GOT3 (cell line): ENCODE results near the gene HOXD1.
A peak's percentile ranks its signal among the peaks of the same experiment; 100 is the strongest.

Source experiments
- DNase-seq: peaks from one replicate; lab custom pipeline; 2025; ENCODE audit warnings: mixed read lengths; lab: John Stamatoyannopoulos, UW

HOXD1 gene

DNA sequence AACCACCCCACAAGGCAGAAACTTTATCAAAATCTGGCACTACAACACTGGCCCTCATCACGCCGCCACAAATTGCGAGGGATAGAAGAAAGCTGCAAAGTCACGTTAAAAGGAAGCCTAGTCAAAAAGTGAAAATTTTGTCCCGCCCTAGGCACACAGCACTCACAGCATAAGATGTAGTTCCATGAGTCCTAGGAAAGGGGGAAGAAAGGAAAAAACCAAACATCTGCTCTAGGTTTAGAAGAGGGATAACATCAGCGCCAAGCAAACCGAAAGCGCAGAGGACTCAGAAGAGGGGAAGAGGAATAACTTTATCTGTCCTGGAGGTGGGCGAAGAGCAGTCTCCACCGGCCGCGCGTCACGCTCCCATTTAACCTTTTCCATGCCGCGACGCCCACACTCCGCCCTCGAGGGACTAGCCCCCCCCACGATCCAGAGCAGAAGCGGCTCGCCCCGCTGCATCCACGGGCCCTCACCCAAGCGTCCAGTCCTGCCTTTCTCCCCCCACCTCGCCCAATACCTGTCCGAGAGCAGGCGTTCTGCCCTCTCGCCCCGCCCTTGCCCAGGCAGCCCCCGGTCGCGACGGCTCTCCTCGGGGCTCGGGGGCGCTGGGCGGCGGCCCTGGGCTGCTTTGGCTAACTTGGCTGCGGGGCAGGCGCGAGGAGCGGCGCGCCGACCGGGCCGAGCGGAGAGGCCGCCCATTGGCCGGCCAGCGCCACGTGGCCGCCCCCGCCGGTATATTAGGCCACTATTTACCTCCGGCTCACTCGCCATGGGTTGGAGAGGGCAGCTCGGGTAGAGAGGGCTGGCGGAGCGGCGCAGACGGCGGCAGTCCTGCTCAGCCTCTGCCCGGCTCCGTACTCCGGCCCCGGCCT is at the start of gene HOXD1:
Gene HOXD1, plus strand, starts transcription at position 770 of the 875 bp plus-strand sequence. CDS start 134 bp downstream, outside the sequence.
- no peak for DNase-seq

DNA sequence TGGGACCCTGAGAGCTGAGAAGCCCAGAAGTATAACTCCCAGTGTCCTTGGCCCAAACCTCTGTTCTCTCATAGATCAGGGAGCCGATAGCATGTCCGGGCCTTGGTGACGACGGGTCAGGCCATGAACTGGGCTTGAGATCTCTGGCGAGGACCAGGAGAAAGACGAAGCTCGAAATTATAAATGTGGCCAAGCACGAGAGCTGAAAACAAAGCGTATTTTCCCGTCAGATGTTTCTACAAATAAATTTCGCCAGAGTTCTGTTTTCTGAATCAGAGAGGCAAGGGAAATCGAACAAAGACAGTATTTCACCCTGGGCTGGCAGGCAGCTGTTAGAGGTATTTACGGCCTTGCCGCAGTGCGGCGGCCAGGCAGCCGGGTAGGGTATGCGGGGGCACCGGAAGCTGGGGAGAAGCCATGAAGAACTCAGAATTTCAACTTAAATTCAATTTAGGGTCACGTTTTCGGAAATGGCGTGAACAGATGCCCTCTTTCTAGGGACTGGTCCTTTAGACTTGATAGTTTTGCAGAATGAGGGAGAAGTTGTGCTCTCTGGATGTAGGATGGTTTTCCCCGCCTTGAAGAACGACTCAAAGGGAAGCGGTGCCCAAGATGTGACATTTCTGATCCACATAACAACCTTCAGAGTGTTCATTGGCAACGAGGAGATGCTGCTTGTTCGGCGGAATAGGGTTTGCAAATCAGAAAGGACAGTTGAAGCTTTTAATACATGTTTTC is 49.4 kb upstream of the HOXD1 start:
- DNase-seq: no peak

DNA sequence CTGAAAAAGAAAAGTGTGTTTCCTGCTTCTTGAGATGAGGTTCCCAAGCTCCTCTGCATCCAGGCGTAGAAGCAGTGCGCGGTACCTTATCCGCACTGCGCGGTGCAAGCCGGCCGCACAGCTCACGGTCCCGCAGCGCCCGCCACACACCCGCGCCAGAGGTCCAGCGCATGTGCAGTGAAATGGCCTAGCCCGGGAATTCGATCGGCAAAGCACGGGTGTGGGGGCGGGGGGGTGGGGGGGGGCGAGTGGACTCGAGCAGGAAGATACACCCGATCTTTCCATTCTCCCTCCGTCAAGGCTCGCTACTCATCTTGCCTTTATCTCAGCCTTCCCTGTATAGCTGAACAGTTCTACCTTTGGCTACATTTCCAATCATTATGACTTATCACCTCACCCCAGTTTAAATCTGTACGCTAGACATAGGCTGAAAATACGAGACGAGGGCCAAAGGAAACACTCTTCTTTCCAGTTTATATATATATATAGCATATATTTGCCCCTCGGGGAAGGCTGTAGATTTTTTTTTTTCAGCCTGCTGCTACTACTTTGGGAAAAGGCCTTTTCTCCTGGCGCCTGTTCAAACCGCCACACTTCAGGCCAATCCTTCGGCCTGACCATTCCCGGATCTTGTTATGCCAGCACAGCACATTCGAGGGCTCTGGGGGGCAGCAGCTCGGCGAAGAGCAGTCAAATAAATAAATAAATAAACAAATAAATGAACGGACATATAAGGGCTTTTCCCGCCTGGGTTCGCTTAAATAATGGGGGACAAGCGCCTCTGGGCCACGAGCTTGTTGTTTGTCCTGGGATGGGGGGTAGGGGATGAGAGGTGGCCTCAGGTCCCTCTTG is 48.6 kb upstream of the HOXD1 start:
- DNase-seq: no peak

DNA sequence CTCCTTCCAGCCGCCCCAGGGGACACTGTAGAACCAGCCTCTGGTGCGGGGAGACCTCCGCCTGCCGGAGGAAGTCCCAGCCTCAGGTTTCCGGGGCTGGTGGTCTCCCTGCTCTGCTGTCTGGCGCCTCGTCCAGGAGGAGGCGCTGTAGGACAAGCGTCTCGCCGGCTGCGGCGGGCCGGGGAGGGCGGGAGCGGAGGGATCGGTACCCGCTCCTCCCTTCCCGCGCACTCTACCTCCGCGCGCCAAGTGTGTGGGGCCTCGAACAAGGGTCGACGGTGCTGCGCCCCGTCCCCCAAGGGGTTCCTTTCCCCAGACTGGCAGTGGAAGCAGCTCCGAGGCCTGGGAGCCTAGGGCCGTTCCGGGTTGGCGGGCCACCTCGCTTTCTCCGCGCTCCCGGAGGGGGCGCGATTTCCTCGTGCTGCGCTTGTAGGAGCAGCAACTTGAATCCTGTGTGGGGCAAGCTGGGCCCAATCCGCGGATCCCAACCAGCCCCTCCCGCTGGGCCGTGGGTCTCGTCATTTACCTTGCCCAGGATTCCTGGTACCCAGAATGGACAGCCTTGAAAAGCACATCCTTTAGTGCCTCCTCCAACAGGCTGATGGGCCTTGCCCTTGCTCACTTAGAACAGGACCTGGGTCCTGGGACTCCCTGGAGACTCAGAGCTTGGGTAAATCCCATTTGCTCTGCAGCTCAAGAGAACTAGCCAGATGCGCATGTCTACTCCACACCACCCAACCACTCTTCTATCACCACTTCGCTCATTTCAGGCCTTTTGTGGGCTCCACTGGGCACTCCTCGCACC is 47.8 kb upstream of the HOXD1 start:
- peak; percentile 50 for DNase-seq

DNA sequence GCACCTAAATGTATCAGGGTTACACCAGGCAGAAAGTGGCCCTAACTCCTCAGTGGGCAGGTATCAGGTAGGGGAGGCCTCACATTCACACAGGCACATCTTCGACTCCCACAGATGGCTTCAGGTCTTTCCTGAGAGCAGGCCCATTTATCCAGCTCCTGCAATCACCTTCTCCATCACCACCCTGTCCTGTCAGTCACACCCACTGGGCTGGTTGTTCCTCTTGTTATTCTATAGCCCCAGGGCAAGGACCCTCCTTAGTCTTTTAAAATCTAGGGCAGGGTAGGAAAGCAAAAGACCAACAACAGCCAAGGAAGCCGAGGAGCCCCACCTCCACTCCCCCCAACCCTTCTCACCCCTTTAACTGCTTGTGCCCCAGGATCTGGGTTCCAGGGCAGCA is 46.2 kb upstream of the HOXD1 start:
- no peak for DNase-seq

DNA sequence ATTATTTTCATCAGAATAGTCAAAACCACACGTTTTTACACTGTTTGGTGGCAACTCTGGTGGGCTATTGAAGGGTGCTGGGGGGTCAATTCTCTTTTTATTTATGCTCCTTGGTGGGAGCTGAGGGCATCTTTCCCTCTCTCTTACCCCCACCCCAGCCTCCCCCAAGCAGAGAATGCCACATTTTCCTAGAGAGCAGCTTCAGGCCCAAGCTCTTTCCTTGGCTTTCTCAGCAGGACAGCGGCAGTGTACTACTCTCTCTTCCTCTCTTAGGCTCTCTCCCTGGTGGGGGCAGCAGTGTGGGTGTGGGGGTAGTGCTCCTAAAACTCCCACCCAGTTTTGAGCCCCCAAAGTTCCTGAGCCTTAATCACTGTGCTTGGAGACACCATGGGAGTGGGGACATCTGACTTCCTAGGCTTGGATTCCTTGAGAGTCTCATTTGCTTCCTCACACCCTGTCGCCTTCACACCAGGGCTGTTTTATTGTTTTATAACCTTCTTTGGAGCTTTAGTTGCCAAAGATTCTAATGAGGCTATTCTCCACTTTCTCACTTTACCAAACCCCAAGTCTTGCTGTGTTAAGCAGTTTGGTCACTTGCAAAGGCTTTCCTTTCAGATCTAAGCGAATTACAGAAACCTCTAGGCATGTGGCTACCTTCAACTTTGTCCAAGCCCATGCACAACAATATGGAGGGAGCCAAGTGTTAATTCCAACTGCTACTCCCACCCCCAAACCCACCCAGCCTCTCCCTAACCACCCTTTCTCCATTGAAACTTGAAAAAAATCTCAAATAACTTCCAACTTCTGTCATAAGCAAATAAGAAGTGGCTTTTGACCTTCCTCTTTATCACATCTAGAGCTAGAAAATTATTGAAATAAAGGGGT is 43.1 kb upstream of the HOXD1 start:
- no peak for DNase-seq

DNA sequence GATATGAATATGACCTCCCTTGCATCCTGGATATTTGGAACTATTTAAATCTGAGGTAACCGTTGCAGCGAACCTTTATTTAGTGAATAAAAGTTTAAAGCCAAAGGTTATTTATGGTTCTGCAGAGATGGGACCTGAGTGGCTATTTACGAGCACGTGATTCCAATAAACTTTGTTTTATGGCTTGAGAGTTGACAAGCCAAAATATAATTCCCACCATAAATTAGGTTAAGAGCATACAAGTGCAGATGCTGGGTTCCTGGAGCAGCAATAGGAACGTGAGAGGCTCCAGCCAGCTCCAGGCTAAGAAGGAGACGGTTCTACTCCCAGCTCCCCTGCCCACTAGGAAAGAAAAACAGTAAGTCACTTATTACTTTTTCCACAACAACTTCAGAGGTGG is 42.4 kb upstream of the HOXD1 start:
- DNase-seq: no peak

DNA sequence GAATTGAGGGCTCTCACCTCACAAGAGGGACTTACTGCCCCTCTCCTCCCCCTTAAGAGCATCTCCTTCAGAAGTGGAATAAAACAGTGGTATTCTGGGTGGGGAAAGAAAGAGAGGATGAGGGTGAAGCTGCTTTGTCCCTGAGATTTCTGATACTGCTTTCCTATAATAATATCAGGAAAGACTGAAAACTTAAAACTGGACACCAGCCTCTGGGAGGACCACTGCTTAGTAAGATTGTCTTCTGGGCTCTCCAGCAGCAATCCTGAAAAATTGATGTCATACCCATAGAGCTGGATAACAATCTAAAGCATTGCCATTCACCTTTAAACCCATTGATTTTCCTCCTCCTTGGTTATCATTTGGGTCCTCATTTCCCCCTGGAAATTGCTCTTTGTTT is 41.8 kb upstream of the HOXD1 start:
- no peak for DNase-seq

DNA sequence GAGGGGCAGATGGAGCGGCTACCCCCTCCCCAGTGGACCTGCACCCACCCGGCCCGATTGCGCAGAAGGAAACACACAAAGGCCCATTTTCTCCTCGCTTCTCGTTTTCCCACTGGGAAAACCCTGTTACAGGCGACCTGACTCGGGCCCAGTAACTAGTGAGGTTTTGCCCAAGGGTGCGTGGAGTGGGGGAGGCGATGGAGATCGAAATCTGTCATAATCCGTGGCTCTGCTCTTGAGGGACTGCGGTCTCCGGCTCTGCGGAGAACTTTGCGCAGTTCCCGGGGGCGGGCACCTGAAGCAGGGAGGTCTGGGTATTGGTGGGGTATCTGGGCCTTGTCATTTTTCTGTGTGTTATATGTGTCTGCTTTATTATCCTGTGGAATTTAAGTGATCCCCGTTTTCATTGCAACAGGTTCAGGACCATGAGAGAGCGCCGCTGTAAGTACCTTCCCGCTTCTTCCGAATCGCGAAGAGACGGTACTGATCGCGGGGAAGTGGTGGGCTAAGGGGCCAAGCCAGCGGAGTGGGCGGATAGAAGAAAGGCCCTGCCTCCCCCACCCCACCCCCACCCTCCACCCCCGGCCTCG is 41.2 kb upstream of the HOXD1 start:
- DNase-seq: no peak

DNA sequence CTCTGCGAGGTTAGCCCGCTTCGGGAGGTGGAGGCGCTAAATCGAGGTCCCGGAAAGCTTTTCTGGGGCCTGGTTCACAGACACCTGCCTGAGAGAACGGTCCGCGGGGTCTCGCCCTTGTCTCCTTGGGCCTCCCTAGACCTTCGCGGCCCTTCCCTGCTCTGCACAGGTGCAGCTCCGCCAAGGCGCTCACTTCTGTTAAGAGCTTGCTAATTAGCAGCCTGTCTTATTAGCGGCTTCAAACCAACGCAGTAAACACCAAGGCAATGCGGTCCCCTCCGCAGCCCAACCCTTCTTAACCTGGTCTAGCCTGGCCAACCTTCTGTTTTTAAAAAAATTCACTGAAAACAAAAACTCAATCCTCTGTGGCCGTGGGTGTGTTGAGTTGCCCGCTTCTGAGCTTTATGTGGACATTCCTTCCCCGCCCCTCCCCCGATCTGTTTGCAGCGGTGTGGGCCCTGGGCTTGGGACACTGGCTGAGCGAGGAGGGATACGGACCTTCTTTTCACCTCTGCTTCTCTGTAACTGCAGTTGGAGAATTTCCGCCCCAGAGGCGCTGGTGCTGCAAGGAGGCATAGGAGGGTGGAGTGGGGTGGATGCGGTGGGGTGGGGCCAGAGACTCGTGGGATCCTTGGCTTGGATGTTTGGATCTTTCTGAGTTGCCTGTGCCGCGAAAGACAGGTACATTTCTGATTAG is 40.5 kb upstream of the HOXD1 start:
- no peak for DNase-seq

DNA sequence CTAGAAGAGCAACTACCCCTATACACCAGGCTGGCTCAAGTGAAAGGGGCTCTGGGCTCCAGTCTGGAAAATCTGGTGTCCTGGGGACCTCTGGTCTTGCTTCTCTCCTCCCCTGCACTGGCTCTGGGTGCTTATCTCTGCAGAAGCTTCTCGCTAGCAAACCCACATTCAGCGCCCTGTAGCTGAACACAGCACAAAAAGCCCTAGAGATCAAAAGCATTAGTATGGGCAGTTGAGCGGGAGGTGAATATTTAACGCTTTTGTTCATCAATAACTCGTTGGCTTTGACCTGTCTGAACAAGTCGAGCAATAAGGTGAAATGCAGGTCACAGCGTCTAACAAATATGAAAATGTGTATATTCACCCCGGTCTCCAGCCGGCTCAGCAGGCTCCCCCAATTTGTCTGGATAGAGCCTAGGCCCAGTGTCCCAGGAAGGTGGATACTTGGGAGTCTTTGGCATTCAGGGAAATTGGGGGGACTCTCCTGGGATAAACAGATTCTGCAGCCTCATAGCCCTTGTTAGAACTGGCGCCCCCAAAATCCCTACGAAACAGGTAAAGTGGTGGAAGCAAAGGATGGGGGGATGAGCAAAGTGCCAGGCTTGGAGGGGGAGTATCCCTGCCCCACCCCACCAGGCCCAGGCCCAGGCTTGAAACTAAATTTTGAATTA is 39.6 kb upstream of the HOXD1 start:
- DNase-seq: no peak

DNA sequence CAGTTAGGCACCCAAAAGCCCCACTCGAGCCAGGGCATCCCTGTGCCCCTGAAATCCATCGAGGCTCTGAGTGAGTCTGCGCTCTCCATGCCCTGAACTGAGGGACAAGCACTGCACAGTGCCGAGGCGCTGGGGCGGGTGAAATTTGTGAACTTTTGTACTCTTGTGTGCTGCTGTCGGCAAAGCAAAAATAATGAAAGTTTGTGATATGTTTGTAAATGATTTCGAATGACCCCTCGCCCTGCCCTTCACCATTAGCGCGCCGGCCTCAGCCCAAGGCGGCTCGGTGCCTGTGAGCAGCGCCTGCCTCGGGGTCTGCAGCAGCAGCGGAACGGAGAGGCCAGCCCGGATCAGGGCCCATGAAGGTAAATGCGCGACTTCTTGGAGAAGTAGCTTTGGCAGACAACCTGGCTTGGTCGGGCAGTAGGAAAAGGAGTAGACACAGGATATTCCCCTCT is 39.0 kb upstream of the HOXD1 start:
- DNase-seq: no peak

DNA sequence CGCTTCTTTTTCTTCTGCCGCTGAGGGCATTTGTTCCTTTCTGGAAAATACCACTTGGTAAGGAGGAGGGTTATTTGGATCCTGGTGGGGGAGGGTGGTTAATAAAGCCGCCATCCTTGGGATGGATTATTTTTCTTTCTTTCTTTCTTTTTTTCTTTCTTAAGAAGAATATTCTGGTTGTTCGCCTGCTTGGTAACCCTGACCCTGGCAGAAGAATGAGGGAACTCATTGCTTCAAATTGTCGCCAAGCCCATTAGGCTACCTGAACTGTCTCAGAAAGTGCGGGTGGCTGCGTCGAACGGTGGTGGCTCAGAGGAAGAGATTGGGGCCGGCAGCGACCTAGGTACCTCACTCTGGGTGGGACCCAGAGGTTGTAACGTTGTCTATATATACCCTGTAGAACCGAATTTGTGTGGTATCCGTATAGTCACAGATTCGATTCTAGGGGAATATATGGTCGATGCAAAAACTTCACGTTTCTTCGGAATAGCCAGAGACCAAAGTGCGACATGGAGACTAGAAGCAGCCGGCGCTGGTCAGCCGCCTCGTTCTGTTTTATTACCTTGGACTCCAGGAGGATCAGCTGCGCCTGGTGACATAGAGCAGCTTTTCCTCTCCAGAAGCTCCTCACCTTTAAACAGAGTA is 38.4 kb upstream of the HOXD1 start:
- no peak for DNase-seq

DNA sequence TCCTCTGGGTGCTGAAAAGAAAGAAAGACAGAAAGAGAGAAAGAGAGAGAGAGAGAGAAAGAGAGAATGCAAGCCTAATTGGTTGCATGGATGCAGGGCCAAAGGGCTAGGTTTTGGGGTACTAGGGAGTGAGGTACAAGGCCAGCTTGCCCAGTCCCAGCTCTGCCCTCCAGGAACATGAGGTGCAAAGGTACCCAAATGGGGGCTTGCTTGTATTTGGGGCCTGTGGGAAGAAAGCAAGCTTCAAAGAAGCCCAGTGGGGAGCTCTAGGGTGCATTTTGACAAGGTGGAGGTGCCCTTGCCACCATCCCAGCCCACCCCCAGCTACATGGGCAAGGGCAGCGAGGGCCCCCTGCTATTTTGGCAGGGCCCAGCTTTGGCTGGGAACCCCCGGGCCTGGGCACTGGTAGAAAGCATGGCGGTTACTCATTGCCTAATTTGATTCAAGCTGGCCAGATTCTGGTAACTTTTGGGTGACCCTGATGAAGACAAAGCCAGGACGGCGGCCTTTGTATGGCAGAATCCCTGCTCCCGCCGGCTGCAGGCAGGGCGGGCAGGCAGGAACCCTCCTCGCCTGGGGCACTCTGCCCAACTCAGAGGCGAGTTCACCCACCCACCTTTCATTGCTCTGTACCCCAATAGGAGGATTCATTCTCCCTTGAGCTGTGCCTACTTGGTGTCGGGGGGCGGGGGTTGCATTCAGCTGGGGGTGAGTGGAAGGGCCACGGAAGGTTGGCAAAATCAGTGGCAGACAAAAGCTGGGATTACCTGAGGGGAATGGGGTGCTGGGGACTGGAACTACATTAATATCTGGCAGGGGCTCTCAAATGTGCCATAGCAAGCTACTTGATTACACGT is 37.7 kb upstream of the HOXD1 start:
- DNase-seq: no peak

DNA sequence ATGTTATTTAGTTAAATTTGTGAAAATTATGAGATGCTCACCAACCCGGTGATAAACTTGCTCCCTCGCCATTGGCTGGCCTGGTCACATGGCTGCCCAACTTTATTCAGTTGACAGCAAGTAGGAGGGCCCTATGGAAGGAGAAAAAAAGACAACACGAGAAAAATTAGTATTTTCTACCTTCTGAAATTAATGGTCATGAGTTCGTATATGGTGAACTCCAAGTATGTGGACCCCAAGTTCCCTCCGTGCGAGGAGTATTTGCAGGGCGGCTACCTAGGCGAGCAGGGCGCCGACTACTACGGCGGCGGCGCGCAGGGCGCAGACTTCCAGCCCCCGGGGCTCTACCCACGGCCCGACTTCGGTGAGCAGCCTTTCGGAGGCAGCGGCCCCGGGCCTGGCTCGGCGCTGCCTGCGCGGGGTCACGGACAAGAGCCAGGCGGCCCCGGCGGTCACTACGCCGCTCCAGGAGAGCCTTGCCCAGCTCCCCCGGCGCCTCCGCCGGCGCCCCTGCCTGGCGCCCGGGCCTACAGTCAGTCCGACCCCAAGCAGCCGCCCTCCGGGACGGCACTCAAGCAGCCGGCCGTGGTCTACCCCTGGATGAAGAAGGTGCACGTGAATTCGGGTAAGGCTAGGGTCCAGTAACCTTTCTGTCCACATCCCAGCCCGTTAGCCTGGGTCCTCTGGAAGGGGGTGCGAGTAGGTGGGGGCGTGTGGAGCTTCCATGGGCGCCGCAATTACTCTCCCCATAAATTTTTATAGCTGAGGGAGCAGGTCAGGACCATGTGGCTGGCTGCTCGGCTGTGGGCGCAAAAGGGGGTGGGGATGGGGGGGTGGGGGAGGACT is 36.8 kb upstream of the HOXD1 start, which contains the start of gene HOXD4:
Gene HOXD4, plus strand, starts transcription at position 109 of the 846 bp plus-strand sequence. Its CDS starts 84 bp downstream, at position 193.
- DNase-seq: no peak
